ENCODE results near the gene RDH14. TPM values are rescaled to one million over a fixed set of nuclear protein-coding genes. Genes with fewer than 3 reads are reported as not detected.

Gene RDH14
- total RNA-seq, 8 experiments from 2014 or later, result 12.6 to 29.2 (median 18.5) TPM

DNA sequence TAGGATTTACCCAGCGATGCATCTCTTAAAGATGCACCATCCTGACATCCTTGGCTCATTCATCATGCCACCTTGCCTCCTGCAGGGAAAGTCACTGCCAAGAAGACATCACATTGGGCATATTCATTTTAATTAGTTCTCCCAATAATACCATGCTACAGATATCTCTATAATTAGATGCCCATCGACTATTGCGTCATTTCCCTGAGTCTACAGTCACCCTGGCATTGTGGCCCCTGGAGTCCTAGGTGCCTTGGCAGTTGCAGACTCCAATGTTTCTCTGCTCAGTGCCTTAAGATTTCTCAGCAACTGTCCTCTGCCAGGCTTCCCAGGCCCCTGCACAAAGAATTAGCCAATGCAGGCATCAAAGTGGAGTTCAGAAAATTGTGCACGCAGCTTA, 32.6 kb downstream of the RDH14 start:
- H3K4me3 ChIP-seq, result no peak overlapping the region
- 29 to 100% (median 75%) methylated on average over 1 to 4 of the region's 4 CpGs; no CpG with 5 or more reads in 2 of the 10 experiments for WGBS, 10 experiments
- in situ Hi-C loops (cut with MboI; ENCODE audit: low pct_unique_long_range_greater_than_20kb in 2 of 9, low sequenced_read_pairs in 9 of 9, unreplicated experiment in 9 of 9), result loop anchor here in 1 of 9 experiments (25.0 kb wide), 1 partner anchor 209 kb away; no protein-coding TSS in a partner anchor
- H3K27ac ChIP-seq, result no peak overlapping the region
- H3K4me1 ChIP-seq (replicated peaks in 1 of 2), result no peaks in the 10 kb centered on the region
- no peak for ATAC-seq (replicated peaks in 6 of 8)

DNA sequence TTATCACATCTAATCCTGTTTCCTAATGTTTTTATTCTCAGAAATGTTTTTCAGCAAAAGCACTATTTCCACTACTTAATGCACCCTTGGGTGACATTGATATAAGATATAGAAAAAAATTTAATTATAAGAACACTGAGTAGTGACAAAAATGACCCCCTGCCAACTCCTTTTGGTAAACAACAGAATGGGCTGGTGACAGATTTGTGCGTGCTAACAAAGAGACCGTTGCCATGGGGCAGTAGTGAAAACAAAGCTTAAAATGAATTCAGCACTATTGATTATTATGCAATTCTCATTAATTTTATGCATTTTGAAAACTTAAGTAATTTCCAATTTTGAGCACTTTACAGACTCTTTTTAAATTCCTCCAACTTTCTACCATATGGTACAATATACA, 33.1 kb downstream of the RDH14 start:
- 60 to 89% (median 69%) methylated on average over 1 to 2 of the region's 2 CpGs for WGBS, 10 experiments
- Histone ChIP-seq H3K4me3 (no peak overlapping the region), H3K27ac (no peak overlapping the region), H3K4me1 (replicated peaks in 1 of 2) (no peaks in the 10 kb centered on the region)
- in situ Hi-C loops (cut with MboI; ENCODE audit: low pct_unique_long_range_greater_than_20kb in 2 of 9, low sequenced_read_pairs in 9 of 9, unreplicated experiment in 9 of 9), result loop anchor here in 1 of 9 experiments (25.0 kb wide), 1 partner anchor 210 kb away; no protein-coding TSS in a partner anchor
- no peak for ATAC-seq (replicated peaks in 6 of 8)

DNA sequence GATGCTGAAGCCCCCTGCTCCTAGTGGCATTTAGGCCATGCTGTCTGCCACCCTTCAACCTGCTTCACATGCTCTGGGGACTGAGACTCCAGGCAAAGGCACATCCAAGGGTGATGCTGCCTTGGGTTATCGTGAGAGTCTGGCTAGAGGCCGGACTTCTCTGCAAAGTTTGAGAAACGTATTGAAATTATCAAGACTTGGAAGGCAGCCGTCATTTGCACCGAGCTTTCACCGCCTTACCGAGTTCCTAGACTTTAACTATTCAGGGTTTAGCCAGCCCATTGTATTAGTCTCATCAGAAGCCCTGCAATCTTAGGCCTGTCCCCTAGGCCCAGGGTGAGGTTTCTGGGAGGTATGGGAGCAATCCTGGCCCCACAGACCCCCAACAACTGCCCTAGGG, 34.0 kb downstream of the RDH14 start:
- no peaks in the 10 kb centered on the region for H3K4me1 ChIP-seq (replicated peaks in 1 of 2)
- in situ Hi-C loops (cut with MboI; ENCODE audit: low pct_unique_long_range_greater_than_20kb in 2 of 9, low sequenced_read_pairs in 9 of 9, unreplicated experiment in 9 of 9), result loop anchor here in 1 of 9 experiments (25.0 kb wide), 1 partner anchor 211 kb away; no protein-coding TSS in a partner anchor
- no peak overlapping the region for H3K27ac ChIP-seq
- ATAC-seq (replicated peaks in 6 of 8), result no peak
- WGBS, 10 experiments, result 70 to 92% (median 80%) methylated on average over 1 to 7 of the region's 7 CpGs; no CpG with 5 or more reads in 7 of the 10 experiments
- no peak overlapping the region for H3K4me3 ChIP-seq

DNA sequence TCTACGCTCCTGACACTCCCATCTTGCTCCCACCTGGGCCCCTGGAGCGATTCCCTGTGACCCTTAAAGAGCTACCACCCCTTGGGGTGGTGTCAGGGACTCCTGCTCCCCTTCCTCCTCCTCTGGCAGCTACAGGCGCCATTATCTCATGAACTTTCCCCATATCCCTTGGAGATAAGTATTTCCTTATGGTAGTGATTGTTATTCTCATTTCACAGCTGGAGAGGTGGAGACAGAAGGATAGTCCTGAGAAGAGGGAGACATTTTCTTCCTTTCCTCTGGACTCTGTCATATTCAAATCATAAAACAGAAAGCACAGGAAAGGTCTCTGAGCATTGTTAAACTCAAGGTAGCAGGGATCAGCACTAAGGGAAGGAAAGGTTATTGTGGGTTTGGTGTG, 34.6 kb downstream of the RDH14 start:
- WGBS, 10 experiments, result 60 to 100% (median 95%) methylated on average over 1 to 3 of the region's 3 CpGs; no CpG with 5 or more reads in 2 of the 10 experiments
- in situ Hi-C loops (cut with MboI; ENCODE audit: low pct_unique_long_range_greater_than_20kb in 2 of 9, low sequenced_read_pairs in 9 of 9, unreplicated experiment in 9 of 9), result loop anchor here in 1 of 9 experiments (25.0 kb wide), 1 partner anchor 211 kb away; no protein-coding TSS in a partner anchor
- no peaks in the 10 kb centered on the region for H3K4me1 ChIP-seq (replicated peaks in 1 of 2)
- H3K4me3 ChIP-seq, result no peak overlapping the region
- ATAC-seq (replicated peaks in 6 of 8), result no peak
- no peak overlapping the region for H3K27ac ChIP-seq

DNA sequence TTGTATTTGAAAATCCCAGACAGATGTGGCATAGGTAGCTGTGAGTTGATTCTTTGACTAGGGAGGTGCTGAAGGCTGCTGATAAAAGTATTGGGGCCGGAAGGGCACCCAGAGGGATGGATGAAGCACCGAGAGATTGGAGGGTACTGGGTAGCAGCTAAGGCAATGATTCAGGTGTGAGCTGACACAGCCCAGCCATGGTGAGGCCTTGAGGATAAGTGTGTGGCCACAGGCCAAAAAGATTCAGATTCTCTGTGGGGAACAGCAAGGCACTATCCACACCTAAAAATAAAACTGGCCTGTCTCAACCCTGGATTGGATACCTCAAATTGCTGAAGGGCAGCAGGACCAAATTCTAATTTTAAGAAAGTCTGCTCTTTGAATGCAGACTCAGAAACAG, 35.2 kb downstream of the RDH14 start:
- ATAC-seq (replicated peaks in 6 of 8), result no peak
- WGBS, 10 experiments, result 90 to 100% (median 100%) methylated on average over 1 to 2 of the region's 2 CpGs; no CpG with 5 or more reads in 6 of the 10 experiments

DNA sequence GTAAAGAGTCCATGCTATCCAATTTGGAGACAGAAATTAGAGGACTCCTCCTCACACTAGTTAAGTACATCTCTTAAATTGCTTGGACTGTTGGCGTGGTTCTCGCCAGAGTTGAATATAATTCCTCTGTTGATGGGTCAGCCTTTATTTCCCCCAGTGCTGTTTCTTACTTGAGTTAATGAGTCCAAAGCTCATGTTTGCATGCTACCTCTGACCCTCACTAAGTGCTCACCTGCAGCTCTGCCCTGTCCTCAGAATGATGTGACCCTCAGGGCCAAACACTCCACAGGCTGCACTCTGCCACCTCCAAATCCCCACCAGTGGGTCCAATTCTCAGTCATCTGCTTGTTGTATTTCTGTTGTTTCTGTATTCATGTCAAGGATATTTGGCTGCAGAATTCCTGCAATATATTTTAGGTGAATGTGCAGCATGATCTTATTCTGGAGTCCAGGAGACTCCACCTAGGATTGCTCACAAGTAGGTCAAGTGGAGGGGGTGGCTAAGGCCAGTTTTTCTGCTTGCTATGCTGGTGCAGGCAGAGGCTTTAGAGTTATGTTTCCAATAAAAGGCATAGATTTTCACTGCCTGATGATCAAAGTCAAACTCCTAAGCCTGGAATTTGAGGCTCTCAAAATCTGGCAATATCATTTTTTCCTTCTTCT, 37.8 kb downstream of the RDH14 start:
- no peaks in the 10 kb centered on the region for H3K4me1 ChIP-seq (replicated peaks in 1 of 2)
- 80 to 100% (median 96%) methylated on average over 1 to 2 of the region's 2 CpGs; no CpG with 5 or more reads in 4 of the 10 experiments for WGBS, 10 experiments
- in situ Hi-C loops (cut with MboI; ENCODE audit: low pct_unique_long_range_greater_than_20kb in 2 of 9, low sequenced_read_pairs in 9 of 9, unreplicated experiment in 9 of 9), result loop anchor here in 5 of 9 experiments (25.0 kb wide), 2 partner anchors 840 to 1340 kb away; partner anchors contain the start of gene OSR1 (in 4 of the 5)
- H3K4me3 ChIP-seq, result no peak overlapping the region
- ATAC-seq (replicated peaks in 6 of 8), result peak in 2 of 8 experiments; percentile 10 to 19
- H3K27ac ChIP-seq, result no peak overlapping the region

More for the DNA sequence above, 35.2 kb downstream of the RDH14 start:
- no peak overlapping the region for H3K4me3 ChIP-seq
- no peak overlapping the region for H3K27ac ChIP-seq
- in situ Hi-C loops (cut with MboI; ENCODE audit: low pct_unique_long_range_greater_than_20kb in 2 of 9, low sequenced_read_pairs in 9 of 9, unreplicated experiment in 9 of 9), result loop anchor here in 1 of 9 experiments (25.0 kb wide), 1 partner anchor 212 kb away; no protein-coding TSS in a partner anchor
- no peaks in the 10 kb centered on the region for H3K4me1 ChIP-seq (replicated peaks in 1 of 2)

DNA sequence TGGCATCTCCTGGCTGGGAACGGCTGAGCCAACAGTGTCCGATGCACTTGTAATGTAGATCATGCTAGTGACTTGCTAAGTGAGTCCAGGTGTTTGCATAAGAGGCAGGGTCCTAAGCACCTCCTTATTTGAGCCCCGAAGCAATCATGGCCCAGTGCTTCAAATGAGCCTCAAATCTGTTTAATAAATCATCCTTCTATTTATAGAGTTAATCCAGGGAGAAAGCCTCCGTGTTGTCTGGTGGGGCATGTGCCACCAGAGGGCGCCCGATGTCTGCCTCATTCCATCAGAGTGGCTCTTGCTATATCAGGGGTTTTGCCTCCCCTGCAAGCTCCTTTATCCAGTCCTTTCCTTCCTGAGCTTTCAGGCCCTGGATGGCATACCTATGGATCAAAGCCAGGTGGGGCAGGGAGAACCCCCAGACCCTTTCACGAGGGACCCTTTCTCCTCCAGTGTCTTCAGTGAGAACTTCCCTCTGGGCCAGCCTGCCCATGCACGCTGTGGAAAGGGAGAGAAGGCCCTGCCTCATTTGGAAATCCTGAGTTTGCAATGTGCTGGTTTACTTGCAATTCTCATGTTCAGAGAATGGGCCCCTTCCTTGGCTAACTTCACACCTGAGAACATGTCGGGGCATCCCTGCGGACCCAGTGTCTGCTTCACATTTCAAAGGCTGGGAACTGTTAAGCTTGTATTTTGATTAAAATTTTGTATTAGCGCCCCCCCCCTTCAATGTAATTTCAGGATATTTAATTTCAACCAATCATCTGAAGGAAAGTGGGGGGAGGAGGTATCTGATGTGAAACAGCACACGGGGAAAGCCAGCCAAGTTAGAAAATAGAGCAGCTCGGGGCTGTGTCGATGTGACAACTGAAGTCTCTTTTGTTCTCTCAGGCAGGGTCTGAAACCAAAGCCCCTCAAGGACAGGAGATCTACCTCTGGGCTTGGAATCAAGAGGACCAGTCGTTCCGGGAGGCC, 39.7 kb downstream of the RDH14 start:
- 0 to 88% (median 59%) methylated on average over 1 to 14 of the region's 16 CpGs for WGBS, 10 experiments
- no peak overlapping the region for H3K27ac ChIP-seq
- no peak overlapping the region for H3K4me3 ChIP-seq
- in situ Hi-C loops (cut with MboI; ENCODE audit: low pct_unique_long_range_greater_than_20kb in 2 of 9, low sequenced_read_pairs in 9 of 9, unreplicated experiment in 9 of 9), result loop anchor here in 5 of 9 experiments (25.0 kb wide), 2 partner anchors 842 to 1342 kb away; partner anchors contain the start of gene OSR1 (in 4 of the 5)
- no peaks in the 10 kb centered on the region for H3K4me1 ChIP-seq (replicated peaks in 1 of 2)
- peak; percentile 78 to 98 (median 96) for ATAC-seq (replicated peaks in 6 of 8)

DNA sequence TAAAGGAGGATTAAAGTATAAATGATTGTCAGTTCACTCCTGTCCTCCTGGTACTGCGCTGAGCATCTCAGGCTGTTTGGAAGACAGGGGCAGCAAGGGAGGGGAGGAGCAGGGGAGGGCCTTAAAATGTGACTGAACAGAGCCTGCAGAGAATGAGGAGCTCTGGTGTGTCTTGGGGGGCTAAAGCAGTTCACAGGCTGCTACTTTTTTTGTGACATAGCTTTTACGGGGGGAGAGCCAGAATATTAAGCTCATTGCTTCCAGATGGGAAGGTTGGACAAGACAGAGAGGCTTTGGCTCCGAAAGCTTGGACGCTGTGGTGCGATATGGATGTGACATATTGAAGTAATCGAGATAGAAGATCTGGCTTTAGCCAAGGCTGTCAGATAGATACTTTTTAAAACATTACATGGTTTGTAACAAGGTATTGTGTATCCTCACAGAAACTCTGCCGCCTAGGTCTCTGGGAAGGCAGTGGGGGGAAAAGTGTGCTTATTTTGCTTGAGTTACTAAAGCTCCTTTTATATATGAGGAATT, 40.5 kb downstream of the RDH14 start:
- Histone ChIP-seq H3K4me1 (replicated peaks in 1 of 2) (no peaks in the 10 kb centered on the region), H3K4me3 (no peak overlapping the region), H3K27ac (no peak overlapping the region)
- in situ Hi-C loops (cut with MboI; ENCODE audit: low pct_unique_long_range_greater_than_20kb in 2 of 9, low sequenced_read_pairs in 9 of 9, unreplicated experiment in 9 of 9), result loop anchor here in 5 of 9 experiments (25.0 kb wide), 2 partner anchors 842 to 1342 kb away; partner anchors contain the start of gene OSR1 (in 4 of the 5)
- 9 to 94% (median 76%) methylated on average over 1 to 6 of the region's 7 CpGs; no CpG with 5 or more reads in 4 of the 10 experiments for WGBS, 10 experiments
- ATAC-seq (replicated peaks in 6 of 8), result no peak

DNA sequence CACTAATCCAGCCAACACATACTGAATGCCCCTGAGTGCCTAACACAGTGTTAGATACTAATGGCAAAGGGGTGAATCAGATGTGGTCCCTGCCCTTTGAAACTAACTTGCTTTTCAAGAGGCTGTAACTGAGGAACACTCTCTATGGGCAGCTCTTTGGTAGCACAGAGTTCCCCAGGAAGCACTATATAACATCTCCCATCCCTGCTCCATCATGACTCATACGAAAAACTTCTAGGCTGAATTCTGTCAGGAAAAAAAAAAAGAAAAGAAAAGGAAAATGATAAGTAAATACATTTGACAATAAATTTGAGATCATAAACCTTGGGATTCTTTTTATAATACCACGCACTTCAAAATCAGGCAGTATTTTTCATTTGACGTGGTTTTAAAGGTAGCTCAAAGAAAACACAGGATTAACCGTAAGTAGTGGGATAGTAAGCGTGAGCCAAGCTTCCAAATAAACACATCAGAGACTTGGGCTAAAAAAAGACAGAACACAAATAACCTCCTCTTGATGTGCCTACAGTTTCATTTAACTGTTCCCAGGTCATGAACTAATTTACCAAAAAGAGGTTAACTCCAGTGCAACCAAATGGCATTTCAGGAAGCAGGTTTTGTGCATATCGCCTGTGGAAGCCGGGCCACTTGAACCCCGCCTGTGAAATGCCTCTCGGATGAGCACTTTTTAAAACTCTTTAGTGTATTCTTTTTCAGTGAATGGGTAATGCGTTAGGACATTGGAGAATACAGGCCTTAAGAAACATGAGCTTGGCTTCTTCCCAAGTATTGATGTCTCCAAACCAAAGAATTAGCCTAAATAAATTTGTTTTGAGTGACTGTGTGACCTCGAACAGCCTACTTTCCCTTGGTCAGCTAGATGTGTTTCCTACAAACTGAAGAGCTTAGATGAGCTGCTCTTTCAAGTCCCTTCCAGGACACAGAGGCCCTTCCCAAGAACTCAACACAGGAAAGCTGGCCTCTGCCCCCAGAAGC, 42.0 kb downstream of the RDH14 start:
- no peak overlapping the region for H3K27ac ChIP-seq
- WGBS, 10 experiments, result 42 to 94% (median 89%) methylated on average over 3 to 11 of the region's 11 CpGs
- H3K4me1 ChIP-seq (replicated peaks in 1 of 2), result no peaks in the 10 kb centered on the region
- peak in 1 of 8 experiments; percentile 35 for ATAC-seq (replicated peaks in 6 of 8)
- in situ Hi-C loops (cut with MboI; ENCODE audit: low pct_unique_long_range_greater_than_20kb in 2 of 9, low sequenced_read_pairs in 9 of 9, unreplicated experiment in 9 of 9), result loop anchor here in 5 of 9 experiments (25.0 kb wide), 2 partner anchors 844 to 1344 kb away; partner anchors contain the start of gene OSR1 (in 4 of the 5)
- H3K4me3 ChIP-seq, result no peak overlapping the region

DNA sequence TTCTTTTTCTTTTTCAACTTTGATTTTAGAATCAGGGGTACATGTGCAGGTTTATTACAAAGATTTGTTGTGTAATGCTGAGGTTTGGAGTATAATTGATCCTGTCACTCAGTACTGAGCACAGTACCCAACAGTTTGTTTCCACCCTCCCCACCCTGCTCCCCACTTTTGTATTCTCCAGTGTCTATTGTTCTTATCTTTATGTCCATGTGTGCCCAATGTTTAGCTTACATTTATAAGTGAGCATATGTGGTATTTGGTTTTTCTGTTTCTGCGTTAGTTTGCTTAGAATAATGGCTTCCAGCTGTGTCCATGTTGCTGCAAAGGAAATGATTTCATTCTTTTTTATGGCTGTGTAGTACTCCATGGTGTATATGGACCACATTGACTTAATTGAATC, 43.1 kb downstream of the RDH14 start:
- H3K4me3 ChIP-seq, result no peak overlapping the region
- no peaks in the 10 kb centered on the region for H3K4me1 ChIP-seq (replicated peaks in 1 of 2)
- H3K27ac ChIP-seq, result no peak overlapping the region
- no peak for ATAC-seq (replicated peaks in 6 of 8)
- in situ Hi-C loops (cut with MboI; ENCODE audit: low pct_unique_long_range_greater_than_20kb in 2 of 9, low sequenced_read_pairs in 9 of 9, unreplicated experiment in 9 of 9), result loop anchor here in 5 of 9 experiments (25.0 kb wide), 2 partner anchors 845 to 1345 kb away; partner anchors contain the start of gene OSR1 (in 4 of the 5)
- 13 to 100% (median 88%) methylated on average over 1 of the region's 1 CpG; no CpG with 5 or more reads in 3 of the 10 experiments for WGBS, 10 experiments

DNA sequence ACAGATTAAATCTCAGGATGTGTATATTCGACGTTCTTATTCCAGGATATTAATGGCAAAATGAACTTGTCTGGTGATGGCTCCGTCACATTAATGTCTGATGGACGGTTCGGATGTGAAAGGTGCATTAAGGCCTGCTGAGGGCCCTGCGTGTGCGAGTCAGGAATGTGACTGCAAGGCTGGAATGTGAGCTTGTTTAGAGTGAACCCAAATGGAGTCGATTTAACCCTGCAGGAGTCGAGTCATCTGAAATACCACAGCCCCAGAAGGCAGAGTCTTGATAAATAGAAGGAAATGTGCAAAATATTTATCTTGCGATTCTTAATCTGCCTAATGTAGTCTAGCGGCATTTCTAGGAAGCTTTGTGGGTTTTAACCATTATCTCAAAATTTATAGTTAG, 44.3 kb downstream of the RDH14 start:
- no peak overlapping the region for H3K4me3 ChIP-seq
- H3K4me1 ChIP-seq (replicated peaks in 1 of 2), result no peaks in the 10 kb centered on the region
- H3K27ac ChIP-seq, result no peak overlapping the region
- ATAC-seq (replicated peaks in 6 of 8), result no peak
- in situ Hi-C loops (cut with MboI; ENCODE audit: low pct_unique_long_range_greater_than_20kb in 2 of 9, low sequenced_read_pairs in 9 of 9, unreplicated experiment in 9 of 9), result loop anchor here in 5 of 9 experiments (25.0 kb wide), 2 partner anchors 846 to 1346 kb away; partner anchors contain the start of gene OSR1 (in 4 of the 5)
- 34 to 100% (median 72%) methylated on average over 1 to 10 of the region's 11 CpGs; no CpG with 5 or more reads in 1 of the 10 experiments for WGBS, 10 experiments

Data from motor neuron (in vitro differentiated cells).